GM12873 (cell line): ENCODE data around the gene AP1M1.

Experiments
- TF ChIP-seq, protein P1 (sequence below): IDR thresholded peaks from 2 replicates; pipeline ENCODE4 v1.5.1; 2012; ENCODE audit warnings: low read depth, mild to moderate bottlenecking, moderate library complexity, low read length, control low read depth; ENCODE audit not compliant: insufficient read depth; ENCODE audit errors: missing control alignments

The AP1M1 gene

DNA sequence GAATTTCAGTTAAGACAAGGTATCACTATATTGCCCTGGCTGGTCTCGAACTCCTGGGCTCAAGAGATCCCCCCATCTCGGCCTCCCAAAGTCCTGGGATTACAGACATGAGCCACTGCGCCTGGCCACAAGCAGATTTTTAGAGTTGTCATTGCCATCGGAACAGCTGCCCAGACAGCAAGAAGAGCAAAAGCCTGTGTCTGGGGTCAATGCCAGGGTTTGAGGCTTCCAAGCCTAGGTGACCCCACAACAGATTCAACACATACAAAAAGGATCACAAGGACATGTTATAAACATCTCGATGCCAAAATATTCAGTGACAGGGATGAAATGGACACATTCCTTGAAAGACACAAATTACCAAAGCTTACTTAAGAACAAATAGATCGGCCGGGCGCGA, 86.8 kb downstream of the AP1M1 start:
- TF ChIP-seq, protein P1, sequence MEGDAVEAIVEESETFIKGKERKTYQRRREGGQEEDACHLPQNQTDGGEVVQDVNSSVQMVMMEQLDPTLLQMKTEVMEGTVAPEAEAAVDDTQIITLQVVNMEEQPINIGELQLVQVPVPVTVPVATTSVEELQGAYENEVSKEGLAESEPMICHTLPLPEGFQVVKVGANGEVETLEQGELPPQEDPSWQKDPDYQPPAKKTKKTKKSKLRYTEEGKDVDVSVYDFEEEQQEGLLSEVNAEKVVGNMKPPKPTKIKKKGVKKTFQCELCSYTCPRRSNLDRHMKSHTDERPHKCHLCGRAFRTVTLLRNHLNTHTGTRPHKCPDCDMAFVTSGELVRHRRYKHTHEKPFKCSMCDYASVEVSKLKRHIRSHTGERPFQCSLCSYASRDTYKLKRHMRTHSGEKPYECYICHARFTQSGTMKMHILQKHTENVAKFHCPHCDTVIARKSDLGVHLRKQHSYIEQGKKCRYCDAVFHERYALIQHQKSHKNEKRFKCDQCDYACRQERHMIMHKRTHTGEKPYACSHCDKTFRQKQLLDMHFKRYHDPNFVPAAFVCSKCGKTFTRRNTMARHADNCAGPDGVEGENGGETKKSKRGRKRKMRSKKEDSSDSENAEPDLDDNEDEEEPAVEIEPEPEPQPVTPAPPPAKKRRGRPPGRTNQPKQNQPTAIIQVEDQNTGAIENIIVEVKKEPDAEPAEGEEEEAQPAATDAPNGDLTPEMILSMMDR = no peak

DNA sequence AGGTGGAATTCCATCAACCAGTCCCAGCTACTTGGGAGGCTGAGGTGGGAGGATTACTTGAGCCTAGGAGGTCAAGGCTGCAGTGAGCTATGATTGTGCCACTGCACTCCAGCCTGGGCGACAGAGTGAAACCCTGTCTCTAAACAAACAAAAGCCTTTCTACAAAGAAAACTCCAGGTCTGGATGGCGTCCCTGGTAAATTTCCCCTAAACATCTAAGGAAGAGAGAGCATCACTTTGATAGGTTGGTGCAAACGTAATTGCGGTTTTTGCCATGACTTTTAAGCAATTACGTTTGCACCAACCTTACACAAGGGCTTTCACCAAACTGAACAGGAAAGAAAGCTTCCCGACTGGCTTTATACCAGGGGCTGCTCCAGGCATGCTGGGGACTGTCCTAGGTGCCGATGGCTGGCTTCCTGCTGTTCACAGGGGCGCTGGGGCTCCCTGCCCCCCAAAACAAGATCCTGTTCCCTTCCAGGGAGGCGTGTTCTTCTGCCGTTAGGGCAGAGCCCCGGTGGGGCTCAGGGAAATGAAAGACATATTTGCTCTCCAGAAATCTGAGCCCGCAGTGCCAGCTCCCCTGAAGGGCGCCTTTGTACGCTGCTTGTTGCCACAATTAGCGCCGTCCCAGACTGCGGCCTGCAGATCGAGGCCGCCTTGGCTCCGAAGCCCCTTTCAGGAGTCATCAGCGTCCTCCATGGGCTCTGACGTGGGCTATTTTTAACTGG, 88.2 kb downstream of the AP1M1 start:
- TF ChIP-seq, protein P1 = no peak

DNA sequence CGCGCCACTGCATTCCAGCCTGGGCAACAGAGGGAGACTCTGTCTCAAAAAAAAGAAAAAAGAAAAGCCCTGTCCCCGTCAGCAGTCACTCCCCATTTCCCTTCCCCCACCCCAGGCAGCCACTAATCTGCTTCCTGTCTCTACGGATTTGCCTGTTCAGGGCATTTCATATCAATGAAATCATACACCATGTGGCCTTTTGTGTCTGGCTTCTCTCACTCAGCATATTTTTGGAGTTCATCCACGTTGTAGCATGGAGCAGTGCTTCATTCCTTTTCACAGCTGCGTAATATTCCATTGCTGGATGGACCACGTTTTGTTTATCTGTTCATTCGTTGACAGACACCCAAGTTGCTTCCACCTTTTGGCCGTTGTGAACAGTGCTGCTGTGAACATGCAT, 90.8 kb downstream of the AP1M1 start:
- TF ChIP-seq, protein P1 = no peak

DNA sequence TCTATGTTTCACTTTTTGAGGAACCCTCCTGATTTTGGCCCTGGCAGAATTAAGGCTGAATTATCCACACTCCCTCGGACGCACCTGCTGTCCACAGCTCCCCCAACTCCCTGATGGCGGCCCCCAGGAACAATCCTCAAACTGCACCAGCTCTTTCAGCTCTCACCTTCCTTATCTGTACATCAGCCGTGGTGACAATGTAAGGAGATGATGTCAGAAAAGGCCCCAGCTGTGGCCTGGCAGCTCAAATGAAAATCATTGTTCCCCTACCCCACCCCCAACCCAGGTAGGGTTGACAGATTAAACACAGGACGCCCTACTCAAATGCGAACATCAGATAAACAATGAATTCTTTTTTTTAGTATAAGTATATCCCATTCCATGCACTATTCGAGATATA, 91.9 kb downstream of the AP1M1 start:
- TF ChIP-seq, protein P1 = no peak

DNA sequence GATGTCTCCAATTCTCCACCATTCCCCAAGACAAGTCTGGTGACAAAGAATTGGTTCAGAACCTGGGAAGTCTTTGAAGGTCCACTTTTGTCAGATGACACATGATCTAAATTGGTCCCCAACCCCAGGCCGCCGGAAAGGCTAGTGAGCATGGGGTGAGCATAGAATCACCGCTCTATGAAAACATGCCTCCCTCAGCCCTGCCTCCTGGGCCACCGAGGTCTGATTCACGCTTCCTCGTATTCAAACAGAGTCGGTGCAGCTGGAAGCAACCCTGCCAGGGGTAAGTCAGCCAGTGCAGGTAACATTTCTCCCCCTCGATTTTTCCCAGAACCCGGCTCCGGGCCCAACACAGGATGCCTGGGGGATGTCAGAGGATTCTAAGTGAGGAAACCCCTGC, 93.0 kb downstream of the AP1M1 start:
- TF ChIP-seq, protein P1 = no peak

DNA sequence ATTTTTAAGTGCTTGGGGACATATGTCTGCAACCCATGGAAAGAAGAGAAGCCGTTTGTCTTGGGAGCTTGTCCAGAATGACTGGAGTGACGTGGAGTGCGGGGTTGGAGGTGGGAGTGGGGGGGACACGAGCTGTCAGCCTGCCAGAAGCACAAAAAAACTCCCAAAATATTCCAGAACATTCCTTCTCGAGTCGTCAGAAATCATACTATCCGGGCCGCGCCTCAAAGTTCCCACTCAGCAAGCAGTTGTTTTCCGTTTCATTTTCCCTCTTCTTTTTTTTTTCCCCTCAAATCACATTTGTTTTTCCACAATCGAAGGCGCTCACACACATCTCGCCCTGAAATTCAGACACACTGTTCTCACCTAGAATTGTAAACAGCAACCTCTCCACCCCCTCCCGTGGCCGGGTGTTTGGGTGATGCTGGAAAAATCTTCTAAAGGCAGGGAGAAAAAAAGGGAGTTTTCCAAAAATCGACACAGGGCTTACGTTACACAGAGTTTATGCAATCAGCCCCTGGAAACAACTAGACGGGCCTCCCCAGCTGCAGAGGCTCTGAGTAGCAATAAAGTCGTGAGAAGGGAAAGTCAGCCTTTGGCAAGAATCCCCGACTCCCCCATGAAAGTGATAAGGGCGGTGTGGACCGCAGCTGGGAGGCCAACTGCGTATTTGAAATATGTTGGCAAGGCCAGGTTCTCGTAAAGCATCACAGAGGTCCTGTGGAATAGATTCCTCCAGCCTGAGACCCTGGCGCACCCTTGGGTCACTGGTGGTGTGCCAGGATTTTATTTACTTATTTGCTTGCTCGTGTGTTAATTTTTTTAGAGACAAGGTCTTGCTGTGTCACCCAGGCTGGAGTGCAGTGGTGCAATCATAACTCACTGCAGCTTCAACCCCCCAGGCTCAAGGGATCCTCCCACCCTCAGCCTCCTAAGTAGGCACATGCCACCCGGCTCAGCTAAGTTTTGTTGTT, 95.7 kb downstream of the AP1M1 start:
- TF ChIP-seq, protein P1 = no peak

DNA sequence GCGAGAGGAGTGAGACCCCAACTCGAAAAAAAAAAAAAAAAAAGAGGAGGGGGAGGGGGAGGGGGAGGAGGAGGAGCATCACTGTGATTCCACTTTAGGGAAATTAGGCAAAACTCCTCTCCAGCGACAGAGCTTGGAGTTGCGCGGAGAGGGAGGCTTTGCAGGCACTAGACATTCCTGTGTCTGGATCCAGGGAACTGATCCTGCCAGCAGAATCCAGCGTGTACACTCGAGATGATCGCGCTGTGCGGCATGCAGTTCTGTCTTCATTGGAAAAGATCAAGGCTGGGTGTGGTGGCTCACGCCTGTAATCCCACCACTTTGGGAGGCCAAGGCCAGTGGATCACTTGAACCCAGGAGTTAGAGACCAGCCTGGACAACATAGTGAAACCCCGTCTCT, 97.3 kb downstream of the AP1M1 start:
- TF ChIP-seq, protein P1 = no peak
